HepG2 (cell line): ENCODE results near the gene DIPK1B. TPM values are rescaled to one million over a fixed set of nuclear protein-coding genes. Genes with fewer than 3 reads are reported as not detected.

ENCODE experiments used
- AHR ChIP-seq: IDR thresholded peaks from 2 replicates; pipeline ENCODE4 v1.6.1; 2018; ENCODE audit warnings: missing genetic modification reagents, missing compliant biosample characterization
- AKNA ChIP-seq: sonication (generic); formaldehyde crosslinking; IDR thresholded peaks from 2 replicates; pipeline ENCODE4 v1.4.0; 2020; ENCODE audit warnings: missing genetic modification reagents, borderline replicate concordance
- NFAT5 ChIP-seq: sonication (generic); formaldehyde crosslinking; IDR thresholded peaks from 2 replicates; pipeline ENCODE4 v1.4.0; 2020; ENCODE audit warnings: missing genetic modification reagents
- POLR2G ChIP-seq: fragments of 200-400 bp; formaldehyde crosslinking; IDR thresholded peaks from 2 replicates; pipeline ENCODE4 v1.6.1; 2018; ENCODE audit warnings: mild to moderate bottlenecking, low read depth, low read length, moderate library complexity
- THAP7 ChIP-seq: sonication (generic); formaldehyde crosslinking; IDR thresholded peaks from 2 replicates; pipeline ENCODE4 v1.8.1; 2023; ENCODE audit warnings: mild to moderate bottlenecking, missing genetic modification reagents
- polyA plus RNA-seq, 8 experiments: library from polyadenylated mRNA; depleted of rRNA in 3 of 8; stranded (reverse) in 7 of 8; unstranded in 1 of 8; fragments of >200 nt; fragmentation: Illumina TruSeq in 4 of 8; extraction: Trizol in 4 of 8; gene quantifications; 2 replicates each; pipeline versions ENCODE4 v1.2.1 to v1.2.3, GENCODE V29; 2011 to 2016; ENCODE audit warnings: low read depth in 4 of 8, missing spikeins in 1 of 8, mixed read lengths in 1 of 8; ENCODE audit not compliant: insufficient read depth in 1 of 8
- total RNA-seq, 5 experiments: library from RNA; depleted of rRNA; stranded (reverse); fragments of >200 nt; fragmentation: Illumina TruSeq; extraction: Trizol; gene quantifications; 2 replicates each; pipeline ENCODE4 v1.2.3, GENCODE V29; 2016; ENCODE audit warnings: low read depth in 1 of 5

Gene DIPK1B
- total and polyA plus RNA-seq, 2 of the 13 experiments (the other 11 are each of a cell fraction or from before 2014, with no cell fraction given): 0.18 to 3.9 TPM

GRCh38 chr9:136690806-136691261, 21.5 kb upstream of the DIPK1B start (continued):
- no peak for TF ChIP-seq AKNA (CRISPR knock-in tag)
- TF ChIP-seq NFAT5 (CRISPR knock-in tag): no peak
- no peak for TF ChIP-seq POLR2G
- no peak for TF ChIP-seq AHR (CRISPR knock-in tag)
- TF ChIP-seq THAP7 (CRISPR knock-in tag): no peak
